Type B pancreatic cell (in vitro differentiated cells): ENCODE data around the gene SLAMF1. TPM values are rescaled to one million over a fixed set of nuclear protein-coding genes. Genes with fewer than 3 reads are reported as not detected.
A peak's percentile ranks its signal among the peaks of the same experiment; 100 is the strongest.

ENCODE experiments used
- DNase-seq: peaks from one replicate; pipeline ENCODE4 v3.0.0; 2021; ENCODE audit warnings: mixed read lengths; ENCODE audit not compliant: unreplicated experiment; ENCODE audit errors: extremely low spot score
- H3K27ac Mint-ChIP-seq: 2 replicates; pipeline ENCODE4 v1.8.0; 2021; ENCODE audit warnings: mild to moderate bottlenecking, mixed read lengths
- H3K27me3 Mint-ChIP-seq: 2 replicates; pipeline ENCODE4 v1.8.0; 2021; ENCODE audit warnings: mixed read lengths
- H3K36me3 Mint-ChIP-seq: 2 replicates; pipeline ENCODE4 v1.8.0; 2021; ENCODE audit warnings: mixed read lengths
- H3K4me1 Mint-ChIP-seq: one replicate; pipeline ENCODE4 v1.8.0; 2021; ENCODE audit warnings: mixed read lengths; ENCODE audit not compliant: unreplicated experiment
- H3K4me3 Mint-ChIP-seq: 2 replicates; pipeline ENCODE4 v1.8.0; 2021; ENCODE audit warnings: mild to moderate bottlenecking, mixed read lengths
- H3K9me3 Mint-ChIP-seq: 2 replicates; pipeline ENCODE4 v1.8.0; 2021; ENCODE audit warnings: mixed read lengths
- CTCF ChIP-seq: fragments of 200-600 bp; sonication (generic); conservative IDR thresholded peaks from 2 replicates; pipeline ENCODE4 v1.5.0; 2021; ENCODE audit warnings: antibody characterized with exemption, mild to moderate bottlenecking
- total RNA-seq: library from RNA; stranded (reverse); gene quantifications from 2 replicates; pipeline ENCODE4 v1.2.1, GENCODE V29; 2021; ENCODE audit warnings: low replicate concordance

Gene SLAMF1
- total RNA-seq, 1 donor from 2014 or later, result not detected

DNA sequence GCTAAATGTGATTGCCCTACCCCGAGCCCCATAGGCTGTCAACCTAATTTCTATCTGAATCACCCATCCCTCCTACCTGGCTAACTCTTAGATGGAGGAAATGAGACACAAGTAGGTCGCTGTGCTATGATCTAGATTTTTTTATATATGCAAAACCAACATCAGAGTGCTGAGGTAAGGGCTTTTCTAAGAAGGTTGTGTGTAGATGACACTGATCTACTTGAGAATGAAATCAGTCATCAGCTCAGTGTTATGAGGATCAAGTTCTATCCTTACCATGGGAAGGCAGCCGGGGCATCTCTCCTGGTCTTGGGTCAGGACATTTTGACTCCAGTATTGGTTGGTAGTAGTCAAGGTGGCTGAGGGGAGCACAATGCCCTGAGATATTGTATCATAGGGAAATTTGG is 23.6 kb downstream of the SLAMF1 start:
- no peaks in the 10 kb centered on the region for H3K9me3 Mint-ChIP-seq
- no peak overlapping the region for H3K27ac Mint-ChIP-seq
- H3K27me3 Mint-ChIP-seq, result peaks cover 16% of the 10 kb centered on the region
- TF ChIP-seq CTCF, result no peak
- no peak overlapping the region for H3K4me3 Mint-ChIP-seq
- no peak for DNase-seq
- no peaks in the 10 kb centered on the region for H3K4me1 Mint-ChIP-seq
- H3K36me3 Mint-ChIP-seq, result no peaks in the 10 kb centered on the region

DNA sequence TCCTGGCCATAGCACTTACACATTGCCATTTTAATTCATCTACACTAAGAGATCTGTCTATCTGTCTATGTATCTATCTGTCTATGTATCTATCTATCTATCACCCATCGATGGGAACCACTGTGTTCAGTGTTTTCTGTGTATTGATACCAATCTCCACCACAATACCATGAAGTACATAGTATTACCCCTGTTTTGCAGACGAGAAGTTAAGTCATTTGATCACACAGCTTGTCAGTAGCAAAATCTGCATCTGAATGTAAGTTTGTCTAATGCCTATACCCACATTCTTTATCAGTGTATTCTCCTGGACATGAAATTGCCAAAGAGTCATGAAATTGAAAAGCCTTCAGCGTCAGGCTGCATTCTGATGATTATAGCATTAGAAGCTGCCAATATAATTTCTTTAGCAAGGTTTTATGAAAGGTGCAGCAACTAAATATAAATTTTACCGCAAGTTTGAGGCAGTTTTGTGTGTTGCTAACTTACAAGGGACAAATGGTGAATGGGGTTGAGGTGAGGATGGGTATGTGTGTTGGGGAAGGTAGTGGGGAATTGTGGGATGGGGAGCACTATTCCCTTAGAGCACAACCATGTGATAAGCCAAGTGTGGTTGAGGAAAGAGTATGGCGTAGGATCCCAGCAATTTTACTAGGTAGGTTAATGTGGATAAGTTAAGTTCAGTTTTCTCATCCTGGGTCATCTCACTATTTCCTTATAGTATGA is 24.2 kb downstream of the SLAMF1 start:
- Mint-ChIP-seq H3K4me3 (no peak overlapping the region), H3K9me3 (no peaks in the 10 kb centered on the region), H3K36me3 (no peaks in the 10 kb centered on the region), H3K27me3 (peaks cover 16% of the 10 kb centered on the region), H3K4me1 (no peaks in the 10 kb centered on the region), H3K27ac (no peak overlapping the region)
- TF ChIP-seq CTCF, result no peak
- no peak for DNase-seq

- Mint-ChIP-seq H3K9me3 (no peaks in the 10 kb centered on the region), H3K27me3 (peaks cover 13% of the 10 kb centered on the region), H3K4me3 (peak overlapping the region; percentile 65), H3K27ac (peak overlapping the region; percentile 93), H3K36me3 (no peaks in the 10 kb centered on the region), H3K4me1 (no peaks in the 10 kb centered on the region)
- no peak for TF ChIP-seq CTCF
- no peak for DNase-seq
These were observed 25.0 kb downstream of the SLAMF1 start for GRCh38 chr1:160621633-160622413.

DNA sequence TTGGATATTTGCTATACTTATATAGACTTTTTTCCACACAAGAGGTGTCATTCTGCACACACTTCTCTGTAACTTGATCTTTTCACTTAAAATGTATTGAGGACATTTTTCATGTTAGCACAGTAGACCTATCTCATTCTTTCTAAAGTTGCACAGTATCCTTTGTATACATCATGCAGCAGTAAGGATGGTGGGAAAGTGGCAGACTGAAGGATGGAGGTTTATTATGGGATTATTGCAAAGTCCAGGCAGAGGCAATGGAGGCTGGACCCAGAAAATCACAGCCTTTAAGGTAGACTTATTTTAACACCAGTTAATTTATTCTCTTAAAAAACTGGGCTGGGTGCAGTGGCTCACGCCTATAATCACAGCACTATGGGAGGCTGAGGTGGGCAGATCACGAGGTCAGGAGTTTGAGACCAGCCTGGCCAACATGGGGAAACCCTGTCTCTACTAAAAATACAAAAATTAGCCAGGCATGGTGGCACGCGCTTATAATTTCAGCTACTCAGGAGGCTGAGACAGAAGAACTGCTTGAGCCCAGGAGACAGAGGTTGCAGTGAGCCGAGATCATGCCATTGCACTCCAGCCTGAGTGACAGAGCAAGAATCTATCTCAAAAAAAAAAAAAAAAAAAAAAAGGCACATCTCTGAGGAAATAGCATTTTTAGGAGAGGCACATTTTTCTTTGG is 25.8 kb downstream of the SLAMF1 start:
- Mint-ChIP-seq H3K36me3 (no peaks in the 10 kb centered on the region), H3K4me3 (peak overlapping the region; percentile 65), H3K27ac (peak overlapping the region; percentile 93), H3K9me3 (no peaks in the 10 kb centered on the region), H3K4me1 (no peaks in the 10 kb centered on the region), H3K27me3 (peaks cover 12% of the 10 kb centered on the region)
- TF ChIP-seq CTCF, result no peak
- DNase-seq, result no peak

DNA sequence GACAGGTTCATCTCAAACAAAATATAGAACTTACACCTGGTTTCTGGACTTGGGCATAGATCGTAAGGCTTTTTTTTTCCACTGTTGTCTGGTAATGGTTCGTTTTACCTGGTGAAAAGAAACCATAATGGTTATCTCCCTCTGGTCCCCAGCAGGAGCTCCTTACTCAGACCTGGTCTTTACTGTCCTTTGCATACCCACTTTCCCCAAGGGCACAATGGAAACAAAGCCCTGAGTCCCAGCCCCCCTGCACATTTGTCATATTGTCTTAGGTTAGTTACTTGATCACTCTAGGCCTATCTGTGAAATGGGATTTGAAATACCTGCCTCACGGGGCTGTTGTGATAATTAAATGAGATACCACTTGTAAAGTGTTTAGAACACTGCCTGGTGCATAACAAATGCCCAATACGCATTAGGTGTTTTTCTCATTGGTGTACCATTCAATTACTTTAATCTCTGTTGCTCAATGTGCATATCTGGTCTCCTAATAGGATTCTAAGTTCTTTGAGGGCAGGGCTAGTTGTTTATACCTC is 27.0 kb downstream of the SLAMF1 start:
- no peak for TF ChIP-seq CTCF
- Mint-ChIP-seq H3K4me3 (no peak overlapping the region), H3K27me3 (peaks cover 7% of the 10 kb centered on the region), H3K4me1 (no peaks in the 10 kb centered on the region), H3K9me3 (no peaks in the 10 kb centered on the region), H3K36me3 (no peaks in the 10 kb centered on the region), H3K27ac (no peak overlapping the region)
- no peak for DNase-seq
